ENCODE data around the gene CAPN11. TPM values are rescaled to one million over a fixed set of nuclear protein-coding genes. Genes with fewer than 3 reads are reported as not detected.

The CAPN11 gene
- total RNA-seq, 1 experiment from 2014 or later, result 0.28 TPM

- Histone ChIP-seq H3T11ph (ENCODE audit: low read length) (no peak overlapping the region), H4K91ac (ENCODE audit: insufficient read length, low read depth, low read length) (no peak overlapping the region), H3K79me2 (ENCODE audit: insufficient read depth, low read length) (peaks cover 17% of the 10 kb centered on the region; the same call in 1 of the 2 replicates), H2BK120ac (ENCODE audit: low read depth, low read length, poor library complexity, severe bottlenecking) (no peak overlapping the region), H3K23me2 (ENCODE audit: insufficient read length, low read depth, low read length, poor library complexity, severe bottlenecking) (peaks cover 14% of the 10 kb centered on the region), H3K4me1 (ENCODE audit: insufficient read depth, low read length) (peaks cover 15% of the 10 kb centered on the region; the same call in 1 of the 2 replicates), H3K4me2 (ENCODE audit: insufficient read depth, insufficient read length, low read length) (peak overlapping the region; percentile 47), H2AK5ac (ENCODE audit: insufficient read length, low read length) (no peak overlapping the region), H3K27me3 (ENCODE audit: insufficient read depth, low read length) (no peaks in the 10 kb centered on the region), H2AFZ (ENCODE audit: low read length) (no peak overlapping the region), H3K9ac (ENCODE audit: extremely low read depth, insufficient read length, low read length) (peak overlapping the region; percentile 21), H3K56ac (ENCODE audit: insufficient read length, low read depth, low read length) (no peak overlapping the region), H3K14ac (ENCODE audit: insufficient read depth, low read length) (no peak overlapping the region), H3K18ac (ENCODE audit: insufficient read length, low read depth, low read length) (no peak overlapping the region), H3K79me1 (ENCODE audit: insufficient read depth, low read depth, low read length, poor library complexity, severe bottlenecking) (peaks cover 17% of the 10 kb centered on the region), H2BK20ac (ENCODE audit: low read depth, low read length, poor library complexity, severe bottlenecking) (no peak overlapping the region), H3K27ac (ENCODE audit: insufficient read length, low read depth, low read length) (no peak overlapping the region), H4K5ac (ENCODE audit: insufficient read length, low read depth, low read length) (no peak overlapping the region), H3K4ac (ENCODE audit: low read depth, low read length) (no peak overlapping the region), H3K9me3 (ENCODE audit: control insufficient read depth, low read depth, low read length) (no peaks in the 10 kb centered on the region), H2BK15ac (ENCODE audit: low read depth, low read length) (no peak overlapping the region), H4K8ac (replicated peaks; ENCODE audit: insufficient read length, low read depth, low read length) (no peak overlapping the region), H2BK12ac (ENCODE audit: insufficient read length, low read depth, low read length) (no peak overlapping the region), H4K20me1 (ENCODE audit: control insufficient read depth, insufficient read depth, insufficient read length) (peaks cover 2% of the 10 kb centered on the region), H2BK5ac (ENCODE audit: insufficient read length, low read length) (no peak overlapping the region), H3K23ac (ENCODE audit: insufficient read length, low read depth, low read length) (no peak overlapping the region)
- H3K27ac Mint-ChIP-seq, result peak overlapping the region; percentile 35 to 93 (median 93); a peak in 4 of 7 replicates
- TF ChIP-seq CTCF (conservative IDR thresholded peaks at IDR 0.05), result peak; percentile 39
- no CpG with 5 or more reads among the region's 18 CpGs for WGBS (ENCODE audit: extremely low coverage, insufficient read length, low lambda C conversion rate)
- DNase-seq, result no peak
- peaks cover 51 to 61% of the 10 kb centered on the region in 2 experiments for H3K4me1 Mint-ChIP-seq
- H3K36me3 Mint-ChIP-seq (ENCODE audit: insufficient read depth in 1 of 3, low read depth in 3 of 3), result peaks cover 15 to 20% (median 15%) of the 10 kb centered on the region in 3 experiments
- no peaks in the 10 kb centered on the region; a peak in 1 of 5 replicates for H3K9me3 Mint-ChIP-seq
- H3K27me3 Mint-ChIP-seq (ENCODE audit: low read depth), result peaks cover 1% of the 10 kb centered on the region; the same call in 1 of the 2 replicates
- peak overlapping the region; percentile 85 to 96 for H3K4me3 Mint-ChIP-seq
These were observed 65.7 kb downstream of the CAPN11 start for GRCh38 chr6:44224029-44224964.

Data from H9 (cell line).